ENCODE measurements around the gene SKIDA1. TPM values are rescaled to one million over a fixed set of nuclear protein-coding genes. Genes with fewer than 3 reads are reported as not detected.
A peak's percentile ranks its signal among the peaks of the same experiment; 100 is the strongest.

Gene SKIDA1
- total and polyA plus RNA-seq, 4 donors: 0.63 to 2.6 (median 1.6) TPM

DNA sequence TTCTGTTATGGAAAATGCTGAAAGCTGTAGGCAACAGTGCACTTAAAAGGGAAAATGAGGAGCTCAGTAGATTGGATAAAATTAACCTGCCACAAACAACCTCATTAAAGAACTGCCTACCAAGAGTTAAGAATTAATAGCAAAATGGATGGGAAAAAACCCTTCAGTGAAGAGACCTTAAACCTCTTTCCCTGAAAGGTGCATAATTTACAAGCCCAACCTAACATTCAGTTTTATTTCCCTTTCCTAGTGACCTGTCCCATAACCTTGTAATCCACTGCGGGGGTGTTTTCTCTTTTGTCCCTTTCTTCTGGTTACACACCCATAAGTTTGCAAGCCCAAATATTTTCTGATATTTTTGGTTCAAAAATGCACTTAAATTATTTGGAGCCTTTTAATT, 21.9 kb downstream of the SKIDA1 start:
- DNase-seq (ENCODE audit: low spot score): no peak
- Histone ChIP-seq H3K9me3 (ENCODE audit: control insufficient read depth in 4 of 4, low read length in 3 of 4) (no peaks in the 10 kb centered on the region), H3K36me3 (ENCODE audit: control insufficient read depth in 4 of 4, insufficient read depth in 3 of 4, low read depth in 1 of 4, low read length in 3 of 4) (no peaks in the 10 kb centered on the region), H3K27me3 (ENCODE audit: control insufficient read depth in 4 of 4, insufficient read depth in 4 of 4, low read length in 3 of 4) (no peaks in the 10 kb centered on the region), H3K4me1 (ENCODE audit: control insufficient read depth in 4 of 4, insufficient read depth in 4 of 4, low read length in 3 of 4) (peaks cover 8 to 83% (median 68%) of the 10 kb centered on the region in 4 donors), H3K27ac (ENCODE audit: low read depth in 1 of 2, low read length in 2 of 2) (peak overlapping the region in 1 of 2 donors; percentile 7), H3K4me3 (ENCODE audit: low read depth in 1 of 3, low read length in 3 of 3) (no peak overlapping the region), H3K9ac (ENCODE audit: low read depth in 1 of 2, low read length in 2 of 2) (no peak overlapping the region)
- TF ChIP-seq, protein P1, sequence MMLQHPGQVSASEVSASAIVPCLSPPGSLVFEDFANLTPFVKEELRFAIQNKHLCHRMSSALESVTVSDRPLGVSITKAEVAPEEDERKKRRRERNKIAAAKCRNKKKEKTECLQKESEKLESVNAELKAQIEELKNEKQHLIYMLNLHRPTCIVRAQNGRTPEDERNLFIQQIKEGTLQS (IDR thresholded peaks at IDR 0.05): no peak
- TF ChIP-seq JUND (IDR thresholded peaks at IDR 0.05) (no peak), FOXA2 (IDR thresholded peaks at IDR 0.05) (no peak), FOXA1 (IDR thresholded peaks at IDR 0.05) (no peak)
- TF ChIP-seq, protein P2, sequence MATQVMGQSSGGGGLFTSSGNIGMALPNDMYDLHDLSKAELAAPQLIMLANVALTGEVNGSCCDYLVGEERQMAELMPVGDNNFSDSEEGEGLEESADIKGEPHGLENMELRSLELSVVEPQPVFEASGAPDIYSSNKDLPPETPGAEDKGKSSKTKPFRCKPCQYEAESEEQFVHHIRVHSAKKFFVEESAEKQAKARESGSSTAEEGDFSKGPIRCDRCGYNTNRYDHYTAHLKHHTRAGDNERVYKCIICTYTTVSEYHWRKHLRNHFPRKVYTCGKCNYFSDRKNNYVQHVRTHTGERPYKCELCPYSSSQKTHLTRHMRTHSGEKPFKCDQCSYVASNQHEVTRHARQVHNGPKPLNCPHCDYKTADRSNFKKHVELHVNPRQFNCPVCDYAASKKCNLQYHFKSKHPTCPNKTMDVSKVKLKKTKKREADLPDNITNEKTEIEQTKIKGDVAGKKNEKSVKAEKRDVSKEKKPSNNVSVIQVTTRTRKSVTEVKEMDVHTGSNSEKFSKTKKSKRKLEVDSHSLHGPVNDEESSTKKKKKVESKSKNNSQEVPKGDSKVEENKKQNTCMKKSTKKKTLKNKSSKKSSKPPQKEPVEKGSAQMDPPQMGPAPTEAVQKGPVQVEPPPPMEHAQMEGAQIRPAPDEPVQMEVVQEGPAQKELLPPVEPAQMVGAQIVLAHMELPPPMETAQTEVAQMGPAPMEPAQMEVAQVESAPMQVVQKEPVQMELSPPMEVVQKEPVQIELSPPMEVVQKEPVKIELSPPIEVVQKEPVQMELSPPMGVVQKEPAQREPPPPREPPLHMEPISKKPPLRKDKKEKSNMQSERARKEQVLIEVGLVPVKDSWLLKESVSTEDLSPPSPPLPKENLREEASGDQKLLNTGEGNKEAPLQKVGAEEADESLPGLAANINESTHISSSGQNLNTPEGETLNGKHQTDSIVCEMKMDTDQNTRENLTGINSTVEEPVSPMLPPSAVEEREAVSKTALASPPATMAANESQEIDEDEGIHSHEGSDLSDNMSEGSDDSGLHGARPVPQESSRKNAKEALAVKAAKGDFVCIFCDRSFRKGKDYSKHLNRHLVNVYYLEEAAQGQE (IDR thresholded peaks at IDR 0.05): no peak
- TF ChIP-seq, protein P3, sequence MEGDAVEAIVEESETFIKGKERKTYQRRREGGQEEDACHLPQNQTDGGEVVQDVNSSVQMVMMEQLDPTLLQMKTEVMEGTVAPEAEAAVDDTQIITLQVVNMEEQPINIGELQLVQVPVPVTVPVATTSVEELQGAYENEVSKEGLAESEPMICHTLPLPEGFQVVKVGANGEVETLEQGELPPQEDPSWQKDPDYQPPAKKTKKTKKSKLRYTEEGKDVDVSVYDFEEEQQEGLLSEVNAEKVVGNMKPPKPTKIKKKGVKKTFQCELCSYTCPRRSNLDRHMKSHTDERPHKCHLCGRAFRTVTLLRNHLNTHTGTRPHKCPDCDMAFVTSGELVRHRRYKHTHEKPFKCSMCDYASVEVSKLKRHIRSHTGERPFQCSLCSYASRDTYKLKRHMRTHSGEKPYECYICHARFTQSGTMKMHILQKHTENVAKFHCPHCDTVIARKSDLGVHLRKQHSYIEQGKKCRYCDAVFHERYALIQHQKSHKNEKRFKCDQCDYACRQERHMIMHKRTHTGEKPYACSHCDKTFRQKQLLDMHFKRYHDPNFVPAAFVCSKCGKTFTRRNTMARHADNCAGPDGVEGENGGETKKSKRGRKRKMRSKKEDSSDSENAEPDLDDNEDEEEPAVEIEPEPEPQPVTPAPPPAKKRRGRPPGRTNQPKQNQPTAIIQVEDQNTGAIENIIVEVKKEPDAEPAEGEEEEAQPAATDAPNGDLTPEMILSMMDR (IDR thresholded peaks at IDR 0.05; ENCODE audit: low read depth, low read length, missing input control): no peak
- 75% methylated on average over 1 of the region's 1 CpG for WGBS

DNA sequence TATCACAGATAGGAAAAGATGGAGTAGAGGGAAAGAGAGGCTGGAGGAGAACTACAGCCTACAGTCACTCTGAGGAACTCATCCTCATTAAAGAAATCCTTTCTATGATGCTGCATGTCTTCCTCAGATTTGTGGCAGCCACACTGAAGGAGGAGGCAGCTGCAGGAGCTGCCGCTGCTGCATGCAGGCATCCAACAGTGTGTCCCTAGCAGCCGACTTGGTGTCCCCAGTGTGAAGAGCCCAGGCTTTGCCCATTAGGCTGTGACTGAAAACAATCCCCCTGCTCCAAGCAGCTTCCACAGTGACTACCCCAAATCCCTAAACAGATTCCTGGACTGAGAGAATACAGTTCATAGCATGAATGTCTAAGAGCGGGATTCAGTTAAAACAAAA, 23.1 kb downstream of the SKIDA1 start:
- no peak for DNase-seq (ENCODE audit: low spot score)
- Histone ChIP-seq H3K4me1 (ENCODE audit: control insufficient read depth in 4 of 4, insufficient read depth in 4 of 4, low read length in 3 of 4) (peaks cover 7 to 85% (median 69%) of the 10 kb centered on the region in 4 donors), H3K4me3 (ENCODE audit: low read depth in 1 of 3, low read length in 3 of 3) (no peak overlapping the region), H3K9ac (ENCODE audit: low read depth in 1 of 2, low read length in 2 of 2) (no peak overlapping the region), H3K27me3 (ENCODE audit: control insufficient read depth in 4 of 4, insufficient read depth in 4 of 4, low read length in 3 of 4) (no peaks in the 10 kb centered on the region), H3K9me3 (ENCODE audit: control insufficient read depth in 4 of 4, low read length in 3 of 4) (no peaks in the 10 kb centered on the region), H3K36me3 (ENCODE audit: control insufficient read depth in 4 of 4, insufficient read depth in 3 of 4, low read depth in 1 of 4, low read length in 3 of 4) (no peaks in the 10 kb centered on the region), H3K27ac (ENCODE audit: low read depth in 1 of 2, low read length in 2 of 2) (no peak overlapping the region)
- WGBS: 95% methylated on average over 3 of the region's 3 CpGs
- TF ChIP-seq YY1 (IDR thresholded peaks at IDR 0.05) (no peak), RXRA (IDR thresholded peaks at IDR 0.05) (no peak), FOXA1 (IDR thresholded peaks at IDR 0.05) (no peak), NR2F2 (IDR thresholded peaks at IDR 0.05) (no peak), JUND (IDR thresholded peaks at IDR 0.05) (no peak), FOXA2 (IDR thresholded peaks at IDR 0.05) (no peak), HNF4G (IDR thresholded peaks at IDR 0.05) (no peak), SP1 (IDR thresholded peaks at IDR 0.05) (no peak)
- TF ChIP-seq, protein P1 (IDR thresholded peaks at IDR 0.05): no peak
- TF ChIP-seq, protein P4, sequence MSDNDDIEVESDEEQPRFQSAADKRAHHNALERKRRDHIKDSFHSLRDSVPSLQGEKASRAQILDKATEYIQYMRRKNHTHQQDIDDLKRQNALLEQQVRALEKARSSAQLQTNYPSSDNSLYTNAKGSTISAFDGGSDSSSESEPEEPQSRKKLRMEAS (IDR thresholded peaks at IDR 0.05): no peak
- TF ChIP-seq, protein P2 (IDR thresholded peaks at IDR 0.05): no peak

Measured in liver (tissue), 9 donors.